A549 (cell line): Measurements from ENCODE around the gene LACRT.

ENCODE experiments used
- RCOR1 ChIP-seq: fragments of 150-350 bp; IDR thresholded peaks from 2 replicates; pipeline ENCODE4 v1.6.1; 2014; ENCODE audit warnings: antibody characterized with exemption, low read length, low read depth
- TFCP2L1 ChIP-seq: fragments of 250-450 bp; sonication (Bioruptor Pico); IDR thresholded peaks from 2 replicates; pipeline ENCODE4 v1.5.0; 2021; ENCODE audit warnings: mild to moderate bottlenecking
- TF ChIP-seq, protein P1 (sequence below): fragments of >200 bp; sonication (Bioruptor Twin); formaldehyde crosslinking; IDR thresholded peaks from 3 replicates; pipeline ENCODE4 v1.5.1; 2016
- TF ChIP-seq, protein P2 (sequence below): fragments of 150-350 bp; IDR thresholded peaks from 2 replicates; pipeline ENCODE4 v1.6.1; 2014; ENCODE audit warnings: low read depth, mild to moderate bottlenecking, low read length

DNA sequence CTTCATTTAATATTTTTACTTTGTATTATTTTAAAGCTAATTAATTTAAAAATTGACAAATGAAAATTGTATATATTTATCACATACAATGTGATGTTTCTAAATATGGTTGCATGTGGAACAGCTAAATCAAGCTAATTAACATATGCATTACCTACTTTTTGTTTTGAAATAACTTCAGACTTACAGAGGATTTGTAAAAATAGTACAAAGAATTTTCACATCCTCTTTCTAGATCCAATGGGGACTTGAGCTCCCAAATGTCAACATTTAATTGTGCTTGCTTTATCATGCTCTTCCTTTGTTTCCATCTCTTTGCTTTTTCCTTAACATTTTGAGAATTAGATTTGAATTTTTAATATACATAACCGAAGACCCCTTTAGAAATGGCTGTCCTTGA lies 6.9 kb upstream of the LACRT start:
- TF ChIP-seq, protein P1, sequence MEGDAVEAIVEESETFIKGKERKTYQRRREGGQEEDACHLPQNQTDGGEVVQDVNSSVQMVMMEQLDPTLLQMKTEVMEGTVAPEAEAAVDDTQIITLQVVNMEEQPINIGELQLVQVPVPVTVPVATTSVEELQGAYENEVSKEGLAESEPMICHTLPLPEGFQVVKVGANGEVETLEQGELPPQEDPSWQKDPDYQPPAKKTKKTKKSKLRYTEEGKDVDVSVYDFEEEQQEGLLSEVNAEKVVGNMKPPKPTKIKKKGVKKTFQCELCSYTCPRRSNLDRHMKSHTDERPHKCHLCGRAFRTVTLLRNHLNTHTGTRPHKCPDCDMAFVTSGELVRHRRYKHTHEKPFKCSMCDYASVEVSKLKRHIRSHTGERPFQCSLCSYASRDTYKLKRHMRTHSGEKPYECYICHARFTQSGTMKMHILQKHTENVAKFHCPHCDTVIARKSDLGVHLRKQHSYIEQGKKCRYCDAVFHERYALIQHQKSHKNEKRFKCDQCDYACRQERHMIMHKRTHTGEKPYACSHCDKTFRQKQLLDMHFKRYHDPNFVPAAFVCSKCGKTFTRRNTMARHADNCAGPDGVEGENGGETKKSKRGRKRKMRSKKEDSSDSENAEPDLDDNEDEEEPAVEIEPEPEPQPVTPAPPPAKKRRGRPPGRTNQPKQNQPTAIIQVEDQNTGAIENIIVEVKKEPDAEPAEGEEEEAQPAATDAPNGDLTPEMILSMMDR = no peak
- no peak for TF ChIP-seq RCOR1
- TF ChIP-seq, protein P2, sequence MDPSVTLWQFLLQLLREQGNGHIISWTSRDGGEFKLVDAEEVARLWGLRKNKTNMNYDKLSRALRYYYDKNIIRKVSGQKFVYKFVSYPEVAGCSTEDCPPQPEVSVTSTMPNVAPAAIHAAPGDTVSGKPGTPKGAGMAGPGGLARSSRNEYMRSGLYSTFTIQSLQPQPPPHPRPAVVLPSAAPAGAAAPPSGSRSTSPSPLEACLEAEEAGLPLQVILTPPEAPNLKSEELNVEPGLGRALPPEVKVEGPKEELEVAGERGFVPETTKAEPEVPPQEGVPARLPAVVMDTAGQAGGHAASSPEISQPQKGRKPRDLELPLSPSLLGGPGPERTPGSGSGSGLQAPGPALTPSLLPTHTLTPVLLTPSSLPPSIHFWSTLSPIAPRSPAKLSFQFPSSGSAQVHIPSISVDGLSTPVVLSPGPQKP = no peak
- TF ChIP-seq TFCP2L1 = no peak
